ENCODE results near the gene MLLT6. TPM values are rescaled to one million over a fixed set of nuclear protein-coding genes. Genes with fewer than 3 reads are reported as not detected.

The MLLT6 gene
- total and polyA plus RNA-seq, 2 of the 13 experiments (the other 11 are each of a cell fraction or from before 2014, with no cell fraction given) = 50.7 to 69.5 TPM

- TF ChIP-seq TAF1 (CRISPR knock-in tag; IDR thresholded peaks at IDR 0.05) = 0 out of 2 replicates have a peak, but pooled peaks have one; percentile 12
- no peak for TF ChIP-seq RBFOX2 (IDR thresholded peaks at IDR 0.05; ENCODE audit: low read depth, low read length)
- no peak; the same call in 1 of the 2 replicates for TF ChIP-seq ZNF460 (CRISPR knock-in tag; IDR thresholded peaks at IDR 0.05; ENCODE audit: borderline replicate concordance)
- TF ChIP-seq, protein P1, sequence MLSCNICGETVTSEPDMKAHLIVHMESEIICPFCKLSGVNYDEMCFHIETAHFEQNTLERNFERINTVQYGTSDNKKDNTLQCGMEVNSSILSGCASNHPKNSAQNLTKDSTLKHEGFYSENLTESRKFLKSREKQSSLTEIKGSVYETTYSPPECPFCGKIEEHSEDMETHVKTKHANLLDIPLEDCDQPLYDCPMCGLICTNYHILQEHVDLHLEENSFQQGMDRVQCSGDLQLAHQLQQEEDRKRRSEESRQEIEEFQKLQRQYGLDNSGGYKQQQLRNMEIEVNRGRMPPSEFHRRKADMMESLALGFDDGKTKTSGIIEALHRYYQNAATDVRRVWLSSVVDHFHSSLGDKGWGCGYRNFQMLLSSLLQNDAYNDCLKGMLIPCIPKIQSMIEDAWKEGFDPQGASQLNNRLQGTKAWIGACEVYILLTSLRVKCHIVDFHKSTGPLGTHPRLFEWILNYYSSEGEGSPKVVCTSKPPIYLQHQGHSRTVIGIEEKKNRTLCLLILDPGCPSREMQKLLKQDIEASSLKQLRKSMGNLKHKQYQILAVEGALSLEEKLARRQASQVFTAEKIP (CRISPR knock-in tag; IDR thresholded peaks at IDR 0.05; ENCODE audit: borderline replicate concordance) = 0 out of 2 replicates have a peak, but pooled peaks have one; percentile 26
- TF ChIP-seq REST (IDR thresholded peaks at IDR 0.05; ENCODE audit: borderline replicate concordance in 1 of 2, low read depth in 1 of 2, low read length in 2 of 2) = no peak
- no peak for TF ChIP-seq SOX13 (IDR thresholded peaks at IDR 0.05)
- TF ChIP-seq SOX13 (CRISPR knock-in tag; conservative IDR thresholded peaks at IDR 0.05 in 1 of 2, IDR thresholded peaks at IDR 0.05 in 1 of 2) = 0 out of 4 replicates have a peak, but pooled peaks of 1 of the 2 experiments have one; percentile 2
- no peak for TF ChIP-seq TAF15 (IDR thresholded peaks at IDR 0.05; ENCODE audit: low read depth, low read length, poor library complexity, severe bottlenecking)
- TF ChIP-seq MXD4 (CRISPR knock-in tag; IDR thresholded peaks at IDR 0.05) = no peak
- no peak for TF ChIP-seq ZFAT (CRISPR knock-in tag; conservative IDR thresholded peaks at IDR 0.05)
- no peak for TF ChIP-seq MAFK (conservative IDR thresholded peaks at IDR 0.05 in 1 of 2, IDR thresholded peaks at IDR 0.05 in 1 of 2; ENCODE audit: low read length in 2 of 2)
- no peak for TF ChIP-seq ARID5B (CRISPR knock-in tag; IDR thresholded peaks at IDR 0.05)
- no peak for TF ChIP-seq NBN (conservative IDR thresholded peaks at IDR 0.05)
- peak; percentile 43; the same call in 1 of the 2 replicates for TF ChIP-seq ZNF503 (CRISPR knock-in tag; IDR thresholded peaks at IDR 0.05)
- no peak; the same call in 1 of the 2 replicates for TF ChIP-seq ZFP82 (CRISPR knock-in tag; IDR thresholded peaks at IDR 0.05; ENCODE audit: borderline replicate concordance)
- peak; percentile 63 for TF ChIP-seq ZNF891 (CRISPR knock-in tag; IDR thresholded peaks at IDR 0.05)
Measured at GRCh38 chr17:38701504-38702165, 3.4 kb upstream of the MLLT6 start (continued).

Data from HepG2 (cell line).